ENCODE results near the gene THRB.

THRB gene

GRCh38 chr3:24357635-24358034 is 137.0 kb downstream of the THRB start:
- no peaks in the 10 kb centered on the region for H3K27me3 Mint-ChIP-seq
- H3K27ac Mint-ChIP-seq = no peak overlapping the region
- H3K9me3 Mint-ChIP-seq = no peaks in the 10 kb centered on the region
- H3K4me1 Mint-ChIP-seq (ENCODE audit: low read depth) = no peaks in the 10 kb centered on the region
- no peak overlapping the region for H3K4me3 Mint-ChIP-seq
- H3K36me3 Mint-ChIP-seq (ENCODE audit: low read depth) = no peaks in the 10 kb centered on the region
- intact Hi-C loops (cut with micrococcal nuclease) = no loop called here

DNA sequence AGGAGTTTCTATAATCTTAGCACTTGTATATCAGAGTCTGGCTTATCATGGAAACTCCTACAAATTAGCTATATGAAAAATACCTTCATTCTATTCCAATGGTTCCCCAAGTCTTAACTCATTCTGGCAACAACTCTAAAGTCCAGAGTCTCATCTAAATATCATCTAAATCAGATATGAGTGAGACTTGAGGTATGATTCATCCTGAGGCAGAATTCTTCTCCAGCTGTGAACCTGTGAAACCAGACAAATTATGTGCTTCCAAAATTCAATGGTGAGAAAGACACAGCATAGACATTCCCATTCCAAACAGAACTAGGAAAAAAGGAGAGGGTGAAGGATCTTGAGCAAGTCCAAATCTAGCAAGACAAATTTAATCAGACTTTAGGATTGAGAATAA is 138.8 kb downstream of the THRB start:
- Mint-ChIP-seq H3K4me1 (ENCODE audit: low read depth) (no peaks in the 10 kb centered on the region), H3K27me3 (no peaks in the 10 kb centered on the region), H3K9me3 (no peaks in the 10 kb centered on the region), H3K27ac (no peak overlapping the region), H3K36me3 (ENCODE audit: low read depth) (no peaks in the 10 kb centered on the region), H3K4me3 (no peak overlapping the region)
- intact Hi-C loops (cut with micrococcal nuclease) = no loop called here

GRCh38 chr3:24354230-24354629 is 140.4 kb downstream of the THRB start:
- intact Hi-C loops (cut with micrococcal nuclease) = no loop called here
- no peaks in the 10 kb centered on the region for H3K9me3 Mint-ChIP-seq
- no peaks in the 10 kb centered on the region for H3K36me3 Mint-ChIP-seq (ENCODE audit: low read depth)
- H3K27ac Mint-ChIP-seq = no peak overlapping the region
- no peak overlapping the region for H3K4me3 Mint-ChIP-seq
- H3K27me3 Mint-ChIP-seq = no peaks in the 10 kb centered on the region
- no peaks in the 10 kb centered on the region for H3K4me1 Mint-ChIP-seq (ENCODE audit: low read depth)

- Mint-ChIP-seq H3K27ac (no peak overlapping the region), H3K4me1 (ENCODE audit: low read depth) (no peaks in the 10 kb centered on the region), H3K36me3 (ENCODE audit: low read depth) (no peaks in the 10 kb centered on the region), H3K9me3 (no peaks in the 10 kb centered on the region), H3K27me3 (no peaks in the 10 kb centered on the region), H3K4me3 (no peak overlapping the region)
- intact Hi-C loops (cut with micrococcal nuclease) = no loop called here
Measured at GRCh38 chr3:24352893-24353553, 141.6 kb downstream of the THRB start.

DNA sequence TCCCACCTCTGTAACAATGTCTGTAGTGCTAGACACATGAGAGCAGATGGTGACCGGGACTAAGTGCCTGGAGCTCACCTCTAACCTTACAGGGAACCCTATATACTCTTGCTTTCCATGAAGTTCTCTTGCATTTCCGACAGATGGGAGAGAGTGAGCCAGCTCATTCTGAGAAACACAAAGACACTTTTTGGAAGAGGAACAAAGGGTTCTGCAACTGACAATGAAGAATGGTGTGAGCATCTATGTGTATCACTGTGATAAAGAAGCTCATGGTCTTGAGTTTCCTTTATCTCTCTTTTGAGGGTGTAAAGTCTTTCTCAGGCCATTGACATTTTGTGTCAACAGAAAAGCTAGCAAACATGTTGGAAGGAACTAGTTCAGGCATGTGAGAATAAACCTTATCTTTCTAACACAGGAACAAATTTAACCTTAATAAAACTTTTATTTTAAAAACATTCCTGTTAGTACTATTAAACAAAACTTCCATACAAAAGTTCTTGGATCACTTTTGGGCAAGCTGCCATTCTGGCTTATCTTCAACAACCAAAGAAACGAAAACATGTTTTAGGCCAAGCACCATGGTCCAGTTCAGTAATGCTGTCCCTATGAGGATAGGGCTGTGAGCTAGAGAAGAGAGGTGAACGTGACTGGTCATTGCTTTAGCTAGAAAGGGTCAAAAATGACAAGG is 142.7 kb downstream of the THRB start:
- H3K4me3 Mint-ChIP-seq = no peak overlapping the region
- H3K36me3 Mint-ChIP-seq (ENCODE audit: low read depth) = no peaks in the 10 kb centered on the region
- H3K27ac Mint-ChIP-seq = no peak overlapping the region
- H3K27me3 Mint-ChIP-seq = no peaks in the 10 kb centered on the region
- H3K4me1 Mint-ChIP-seq (ENCODE audit: low read depth) = no peaks in the 10 kb centered on the region
- intact Hi-C loops (cut with micrococcal nuclease) = no loop called here
- no peaks in the 10 kb centered on the region for H3K9me3 Mint-ChIP-seq

DNA sequence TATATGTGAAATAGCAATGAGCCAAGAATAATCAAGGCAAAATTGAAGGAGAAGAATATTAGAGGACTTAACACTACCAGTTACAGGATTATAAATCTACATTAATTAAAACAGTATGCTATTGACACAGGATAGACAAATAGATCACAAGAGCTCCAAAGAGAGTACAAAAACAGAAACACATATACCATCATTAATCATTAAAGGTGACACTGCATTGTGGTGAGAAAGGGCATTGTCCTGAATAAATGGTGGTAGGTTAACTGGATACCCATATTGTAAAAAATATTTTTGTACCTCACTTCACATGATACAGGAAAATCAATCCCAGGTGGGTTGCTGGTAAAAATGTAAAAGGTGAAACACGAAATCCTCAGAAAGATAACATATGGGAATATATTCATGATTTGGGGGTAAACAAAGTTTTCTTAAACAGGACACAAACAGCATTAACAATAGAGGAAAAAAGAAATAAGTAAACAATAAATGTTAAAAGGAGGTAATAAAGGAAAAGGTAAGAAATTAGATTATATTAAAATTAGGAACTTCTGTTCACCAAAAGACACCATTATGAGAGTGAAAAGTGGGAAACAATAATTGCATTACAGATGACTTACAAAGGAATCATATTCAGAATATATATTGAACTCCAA is 145.2 kb downstream of the THRB start:
- intact Hi-C loops (cut with micrococcal nuclease) = no loop called here
- no peaks in the 10 kb centered on the region for H3K9me3 Mint-ChIP-seq

GRCh38 chr3:24348348-24348747 is 146.3 kb downstream of the THRB start:
- Mint-ChIP-seq H3K27me3 (no peaks in the 10 kb centered on the region), H3K4me3 (no peak overlapping the region), H3K36me3 (ENCODE audit: low read depth) (no peaks in the 10 kb centered on the region), H3K27ac (no peak overlapping the region), H3K9me3 (no peaks in the 10 kb centered on the region), H3K4me1 (ENCODE audit: low read depth) (no peaks in the 10 kb centered on the region)
- intact Hi-C loops (cut with micrococcal nuclease) = no loop called here

More for the DNA sequence above, 145.2 kb downstream of the THRB start:
- no peaks in the 10 kb centered on the region for H3K4me1 Mint-ChIP-seq (ENCODE audit: low read depth)
- H3K4me3 Mint-ChIP-seq = no peak overlapping the region
- H3K36me3 Mint-ChIP-seq (ENCODE audit: low read depth) = no peaks in the 10 kb centered on the region
- H3K27me3 Mint-ChIP-seq = no peaks in the 10 kb centered on the region
- no peak overlapping the region for H3K27ac Mint-ChIP-seq

DNA sequence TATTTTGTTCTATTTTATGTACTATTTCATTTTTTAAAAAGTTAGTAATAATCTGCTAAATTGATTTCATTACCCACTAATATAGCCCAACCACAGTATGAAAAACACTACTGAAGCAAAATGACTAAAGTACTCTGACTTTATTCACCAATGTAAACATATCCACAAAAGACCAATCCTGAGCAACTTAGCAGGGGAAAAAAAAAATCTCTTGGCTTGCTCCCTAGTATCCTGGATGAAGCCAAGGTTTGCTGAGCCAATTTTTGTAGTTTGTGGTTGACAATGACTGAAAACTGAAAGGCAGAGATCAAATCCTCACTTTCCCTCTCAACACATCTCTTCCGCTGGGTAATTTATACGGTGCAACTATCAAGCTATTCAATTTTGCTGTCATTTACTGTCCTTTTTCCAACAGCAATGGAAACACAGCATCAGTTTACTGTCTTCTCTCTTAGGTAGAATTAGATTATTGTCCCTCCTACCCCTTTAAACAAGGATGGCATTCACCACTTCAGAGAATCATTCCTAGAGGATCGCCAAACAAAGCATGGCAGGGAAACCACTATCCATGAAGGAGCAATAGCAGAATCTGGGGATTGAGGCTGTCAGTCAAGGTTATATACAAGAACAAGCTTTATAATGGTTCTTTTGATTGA is 149.7 kb downstream of the THRB start:
- no peak overlapping the region for H3K27ac Mint-ChIP-seq
- no peaks in the 10 kb centered on the region for H3K9me3 Mint-ChIP-seq
- intact Hi-C loops (cut with micrococcal nuclease) = no loop called here
- no peaks in the 10 kb centered on the region for H3K4me1 Mint-ChIP-seq (ENCODE audit: low read depth)
- no peaks in the 10 kb centered on the region for H3K27me3 Mint-ChIP-seq
- no peaks in the 10 kb centered on the region for H3K36me3 Mint-ChIP-seq (ENCODE audit: low read depth)
- no peak overlapping the region for H3K4me3 Mint-ChIP-seq

DNA sequence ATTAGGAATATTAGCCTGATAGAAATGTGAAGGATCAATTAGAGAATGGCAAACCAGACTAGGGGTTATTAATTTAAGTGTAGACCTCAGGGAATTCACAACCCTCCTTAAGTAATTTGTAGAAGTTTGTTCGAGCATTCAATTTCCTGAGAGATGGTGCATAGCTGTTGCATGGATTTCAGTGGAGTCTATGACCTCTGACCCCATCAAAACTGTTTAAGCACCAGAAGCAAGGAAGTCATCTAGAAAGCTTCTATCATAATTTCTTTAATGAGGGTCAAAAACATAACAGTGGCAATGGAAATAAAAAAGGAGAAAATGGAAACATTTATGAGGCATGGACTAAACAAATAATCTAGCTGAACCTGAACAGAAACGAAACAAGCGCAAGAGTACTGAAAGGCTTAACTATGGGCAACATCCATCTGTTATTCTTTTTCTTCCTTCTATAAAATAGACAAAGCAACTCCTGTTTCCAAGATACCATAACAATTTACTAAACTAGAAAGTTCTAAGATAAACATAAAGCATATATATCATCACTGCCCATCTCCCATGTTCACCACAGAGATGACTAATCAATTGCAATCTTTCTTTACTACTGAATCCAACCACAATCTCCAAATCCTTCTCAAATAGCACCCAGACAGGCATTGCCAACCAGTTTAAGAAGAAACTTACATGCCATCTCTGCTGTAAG is 151.4 kb downstream of the THRB start:
- Mint-ChIP-seq H3K4me1 (ENCODE audit: low read depth) (no peaks in the 10 kb centered on the region), H3K4me3 (no peak overlapping the region), H3K36me3 (ENCODE audit: low read depth) (no peaks in the 10 kb centered on the region)

GRCh38 chr3:24342275-24342674 is 152.4 kb downstream of the THRB start:
- Mint-ChIP-seq H3K27me3 (no peaks in the 10 kb centered on the region), H3K4me1 (ENCODE audit: low read depth) (no peaks in the 10 kb centered on the region), H3K36me3 (ENCODE audit: low read depth) (no peaks in the 10 kb centered on the region), H3K4me3 (no peak overlapping the region), H3K27ac (no peak overlapping the region), H3K9me3 (no peaks in the 10 kb centered on the region)
- intact Hi-C loops (cut with micrococcal nuclease) = no loop called here

More for the DNA sequence above, 151.4 kb downstream of the THRB start:
- intact Hi-C loops (cut with micrococcal nuclease) = no loop called here
- Mint-ChIP-seq H3K9me3 (no peaks in the 10 kb centered on the region), H3K27me3 (no peaks in the 10 kb centered on the region), H3K27ac (no peak overlapping the region)

GRCh38 chr3:24341668-24342067 is 153.0 kb downstream of the THRB start:
- H3K27me3 Mint-ChIP-seq = no peaks in the 10 kb centered on the region
- no peaks in the 10 kb centered on the region for H3K36me3 Mint-ChIP-seq (ENCODE audit: low read depth)
- H3K4me3 Mint-ChIP-seq = no peak overlapping the region
- no peaks in the 10 kb centered on the region for H3K4me1 Mint-ChIP-seq (ENCODE audit: low read depth)
- no peak overlapping the region for H3K27ac Mint-ChIP-seq
- intact Hi-C loops (cut with micrococcal nuclease) = no loop called here
- no peaks in the 10 kb centered on the region for H3K9me3 Mint-ChIP-seq

- no peak overlapping the region for H3K27ac Mint-ChIP-seq
- H3K36me3 Mint-ChIP-seq (ENCODE audit: low read depth) = no peaks in the 10 kb centered on the region
- no peak overlapping the region for H3K4me3 Mint-ChIP-seq
- no peaks in the 10 kb centered on the region for H3K4me1 Mint-ChIP-seq (ENCODE audit: low read depth)
- intact Hi-C loops (cut with micrococcal nuclease) = no loop called here
- H3K9me3 Mint-ChIP-seq = no peaks in the 10 kb centered on the region
- no peaks in the 10 kb centered on the region for H3K27me3 Mint-ChIP-seq
Measured at GRCh38 chr3:24340966-24341365, 153.7 kb downstream of the THRB start.

GRCh38 chr3:24340161-24340560 is 154.5 kb downstream of the THRB start:
- Mint-ChIP-seq H3K36me3 (ENCODE audit: low read depth) (no peaks in the 10 kb centered on the region), H3K4me1 (ENCODE audit: low read depth) (no peaks in the 10 kb centered on the region), H3K27ac (no peak overlapping the region), H3K9me3 (no peaks in the 10 kb centered on the region), H3K4me3 (no peak overlapping the region), H3K27me3 (no peaks in the 10 kb centered on the region)
- intact Hi-C loops (cut with micrococcal nuclease) = no loop called here

Measured in dendritic cell treated with granulocyte-macrophage colony-stimulating factor and Interleukin-4, amounts not matched to agents 40 ng/mL and 50 ng/mL, for 4 days (primary cell).